SK-N-SH (cell line): ENCODE results near the gene CD248.

Experiments used
- CTCF ChIP-seq: fragments of 200-600 bp; sonication (generic); IDR thresholded peaks from 2 replicates; pipeline ENCODE4 v1.6.1; 2017; ENCODE audit warnings: antibody characterized with exemption, mild to moderate bottlenecking, moderate library complexity
- ELF1 ChIP-seq: IDR thresholded peaks from 2 replicates; pipeline ENCODE4 v1.4.0; 2012
- NRF1 ChIP-seq: IDR thresholded peaks from 2 replicates; pipeline ENCODE4 v1.6.1; 2012; ENCODE audit warnings: low read depth, mild to moderate bottlenecking, low read length
- POLR2AphosphoS5 ChIP-seq: IDR thresholded peaks from 2 replicates; pipeline ENCODE4 v1.6.1; 2012; ENCODE audit warnings: low read depth, low read length
- RAD21 ChIP-seq: IDR thresholded peaks from 2 replicates; pipeline ENCODE4 v1.6.1; 2012; ENCODE audit warnings: mild to moderate bottlenecking, low read length
- SIN3A ChIP-seq: IDR thresholded peaks from 2 replicates; pipeline ENCODE4 v1.6.1; 2012; ENCODE audit warnings: low read depth, mild to moderate bottlenecking, low read length, moderate library complexity, borderline replicate concordance
- TAF1 ChIP-seq: IDR thresholded peaks from 2 replicates; pipeline ENCODE4 v1.6.1; 2012; ENCODE audit warnings: low read depth, mild to moderate bottlenecking, low read length, moderate library complexity, borderline replicate concordance
- YY1 ChIP-seq: IDR thresholded peaks from 2 replicates; pipeline ENCODE4 v1.4.0; 2012; ENCODE audit warnings: low read depth, mild to moderate bottlenecking
- TF ChIP-seq, protein P1 (sequence below): fragments of 150-350 bp; IDR thresholded peaks from 2 replicates; pipeline ENCODE4 v1.6.1; 2017; ENCODE audit warnings: antibody characterized with exemption, low read length, low read depth, borderline replicate concordance

DNA sequence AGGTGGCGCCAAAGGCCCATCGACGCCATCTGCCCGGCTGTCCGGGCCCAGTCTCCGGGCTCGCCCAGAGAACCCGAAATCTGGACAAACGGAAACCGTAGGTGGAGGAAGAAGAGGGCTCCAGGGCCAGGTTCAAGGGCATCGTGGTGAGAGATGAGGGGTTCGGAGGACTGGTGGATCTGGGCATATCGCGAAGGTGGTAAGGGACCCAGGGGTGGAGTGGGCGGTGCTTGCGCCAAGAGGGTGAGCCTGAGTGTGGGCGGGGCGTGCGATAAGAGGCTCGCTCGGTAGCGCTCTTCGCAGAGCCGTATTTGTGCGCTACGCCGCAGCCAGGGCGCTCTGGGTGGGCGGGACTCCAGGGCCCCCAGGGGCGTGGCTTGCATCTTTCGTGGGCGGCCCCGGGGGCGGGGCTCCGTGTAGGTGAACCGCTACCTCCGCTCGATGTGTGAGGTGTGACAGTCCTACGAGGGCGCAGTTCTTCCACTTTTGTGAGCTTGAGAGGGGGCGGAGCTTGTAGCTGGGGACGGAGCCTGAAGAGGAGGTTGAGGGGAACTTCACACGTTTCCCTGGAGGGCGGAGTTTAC lies 4.8 kb downstream of the CD248 start:
- TF ChIP-seq TAF1 (no peak), CTCF (peak; percentile 98), SIN3A (no peak), POLR2AphosphoS5 (0 out of 2 replicates have a peak, but pooled peaks have one; percentile 21), YY1 (no peak), NRF1 (peak; percentile 26; the same call in 1 of the 2 replicates), ELF1 (no peak), RAD21 (peak; percentile 97)
- TF ChIP-seq, protein P1, sequence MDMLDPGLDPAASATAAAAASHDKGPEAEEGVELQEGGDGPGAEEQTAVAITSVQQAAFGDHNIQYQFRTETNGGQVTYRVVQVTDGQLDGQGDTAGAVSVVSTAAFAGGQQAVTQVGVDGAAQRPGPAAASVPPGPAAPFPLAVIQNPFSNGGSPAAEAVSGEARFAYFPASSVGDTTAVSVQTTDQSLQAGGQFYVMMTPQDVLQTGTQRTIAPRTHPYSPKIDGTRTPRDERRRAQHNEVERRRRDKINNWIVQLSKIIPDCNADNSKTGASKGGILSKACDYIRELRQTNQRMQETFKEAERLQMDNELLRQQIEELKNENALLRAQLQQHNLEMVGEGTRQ = no peak
